Stimulated activated CD4-positive, alpha-beta T cell treated with anti-CD3 and anti-CD28 coated beads, Interleukin-15, amount 100 ng/mL, for 1 hour (primary cell): ENCODE results near the gene C9orf72.
"Not testable (repeated sequence)": the region's sequence is repeated elsewhere in the genome, so short reads cannot be mapped to it uniquely, and the experiment has no call there.

Source experiments
- DNase-seq, 2 donors: peaks; one replicate each; pipeline ENCODE4 v3.0.0-alpha.2; 2020; ENCODE audit warnings: low read depth in 1 of 2, low spot score in 1 of 2

Gene C9orf72

GRCh38 chr9:27572918-27573633, at the start of gene C9orf72:
Gene C9orf72, minus strand, starts transcription at chr9:27573481. Its CDS starts 6,361 bp downstream, at chr9:27567120.
- peak; percentile 79 to 87 for DNase-seq

GRCh38 chr9:27622693-27623340, 49.5 kb upstream of the C9orf72 start:
- DNase-seq, result no peak

GRCh38 chr9:27619743-27620142, 46.5 kb upstream of the C9orf72 start:
- DNase-seq, result no peak

- DNase-seq, result no peak
Measured at GRCh38 chr9:27618066-27618465, 44.8 kb upstream of the C9orf72 start.

GRCh38 chr9:27614551-27614950, 41.3 kb upstream of the C9orf72 start:
- no peak for DNase-seq

GRCh38 chr9:27612036-27612435, 38.8 kb upstream of the C9orf72 start:
- DNase-seq, result not testable (repeated sequence)

GRCh38 chr9:27610622-27611021, 37.3 kb upstream of the C9orf72 start:
- no peak for DNase-seq

GRCh38 chr9:27602954-27603353, 29.7 kb upstream of the C9orf72 start:
- DNase-seq, result no peak

- no peak for DNase-seq
Measured at GRCh38 chr9:27602142-27602861, 29.0 kb upstream of the C9orf72 start.

GRCh38 chr9:27601396-27601795, 28.1 kb upstream of the C9orf72 start:
- DNase-seq, result no peak

GRCh38 chr9:27600256-27600655, 27.0 kb upstream of the C9orf72 start:
- DNase-seq, result no peak

GRCh38 chr9:27599870-27600238, 26.6 kb upstream of the C9orf72 start:
- no peak for DNase-seq

- no peak for DNase-seq
Measured at GRCh38 chr9:27599102-27599869, 26.0 kb upstream of the C9orf72 start.

GRCh38 chr9:27595733-27596132, 22.5 kb upstream of the C9orf72 start:
- no peak for DNase-seq

GRCh38 chr9:27591672-27592071, 18.4 kb upstream of the C9orf72 start:
- DNase-seq, result no peak

GRCh38 chr9:27591093-27591492, 17.8 kb upstream of the C9orf72 start:
- DNase-seq, result no peak

- DNase-seq, result no peak
Measured at GRCh38 chr9:27590651-27591050, 17.4 kb upstream of the C9orf72 start.

- no peak for DNase-seq
Measured at GRCh38 chr9:27589462-27589861, 16.2 kb upstream of the C9orf72 start.

- DNase-seq, result no peak
Measured at GRCh38 chr9:27586304-27586703, 13.0 kb upstream of the C9orf72 start.

- no peak for DNase-seq
Measured at GRCh38 chr9:27584931-27585330, 11.7 kb upstream of the C9orf72 start.

- DNase-seq, result no peak
Measured at GRCh38 chr9:27582794-27583193, 9.5 kb upstream of the C9orf72 start.
